ENCODE measurements around the gene SCD. TPM values are rescaled to one million over a fixed set of nuclear protein-coding genes. Genes with fewer than 3 reads are reported as not detected.

Gene SCD
- total and polyA plus RNA-seq, 2 of the 13 experiments (the other 11 are each of a cell fraction or from before 2014, with no cell fraction given), result 492 to 512 TPM

DNA sequence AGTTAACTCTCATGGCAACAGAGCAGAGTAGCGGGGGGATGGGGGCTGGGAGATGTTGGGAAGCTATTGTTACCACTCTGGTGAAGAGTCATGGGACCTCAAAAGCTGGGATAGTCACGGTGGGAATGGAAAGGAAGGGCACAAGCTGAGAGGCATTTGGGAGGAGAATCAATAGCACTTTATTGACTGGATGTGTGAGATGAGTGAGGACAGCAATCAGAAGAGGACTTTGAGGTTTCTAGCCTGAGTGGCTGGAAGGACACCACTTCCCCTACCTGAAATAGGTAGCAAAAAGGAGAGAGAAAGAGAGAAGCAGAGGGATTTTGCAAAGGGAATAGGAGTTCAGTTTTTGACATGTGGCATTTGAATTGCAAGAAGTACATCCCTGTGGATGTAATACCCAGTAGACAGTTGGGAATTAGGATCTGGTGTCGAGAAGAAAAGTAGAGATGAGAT is 27.2 kb downstream of the SCD start (continued):
- TF ChIP-seq ARHGAP35 (CRISPR knock-in tag; IDR thresholded peaks at IDR 0.05; ENCODE audit: borderline replicate concordance) (no peak), ZNF335 (CRISPR knock-in tag; IDR thresholded peaks at IDR 0.05) (no peak), ZSCAN29 (CRISPR knock-in tag; conservative IDR thresholded peaks at IDR 0.05) (no peak; the same call in 1 of the 2 replicates), REL (CRISPR knock-in tag; conservative IDR thresholded peaks at IDR 0.05) (no peak), KAT2B (IDR thresholded peaks at IDR 0.05; ENCODE audit: borderline replicate concordance, low read depth, low read length) (peak; percentile 87), ZNF451 (CRISPR knock-in tag; IDR thresholded peaks at IDR 0.05) (no peak), HMGA1 (CRISPR knock-in tag; conservative IDR thresholded peaks at IDR 0.05) (no peak), GABPA (IDR thresholded peaks at IDR 0.05; ENCODE audit: low read depth, low read length) (no peak), GABPA (CRISPR knock-in tag; IDR thresholded peaks at IDR 0.05; ENCODE audit: low read depth) (no peak), ZNF570 (CRISPR knock-in tag; IDR thresholded peaks at IDR 0.05; ENCODE audit: borderline replicate concordance) (no peak), NCOA2 (CRISPR knock-in tag; IDR thresholded peaks at IDR 0.05) (no peak), ZNF816 (CRISPR knock-in tag; IDR thresholded peaks at IDR 0.05; ENCODE audit: borderline replicate concordance) (peak; percentile 27; the same call in 1 of the 2 replicates), RORA (CRISPR knock-in tag; IDR thresholded peaks at IDR 0.05) (no peak), ZNF101 (CRISPR knock-in tag; IDR thresholded peaks at IDR 0.05; ENCODE audit: borderline replicate concordance, low read depth) (0 out of 2 replicates have a peak, but pooled peaks have one; percentile 73), ZBED4 (CRISPR knock-in tag; IDR thresholded peaks at IDR 0.05; ENCODE audit: borderline replicate concordance) (no peak), ZNF572 (CRISPR knock-in tag; IDR thresholded peaks at IDR 0.05) (no peak), MIER3 (CRISPR knock-in tag; IDR thresholded peaks at IDR 0.05; ENCODE audit: borderline replicate concordance) (no peak; the same call in 1 of the 2 replicates)
- TF ChIP-seq, protein P1, sequence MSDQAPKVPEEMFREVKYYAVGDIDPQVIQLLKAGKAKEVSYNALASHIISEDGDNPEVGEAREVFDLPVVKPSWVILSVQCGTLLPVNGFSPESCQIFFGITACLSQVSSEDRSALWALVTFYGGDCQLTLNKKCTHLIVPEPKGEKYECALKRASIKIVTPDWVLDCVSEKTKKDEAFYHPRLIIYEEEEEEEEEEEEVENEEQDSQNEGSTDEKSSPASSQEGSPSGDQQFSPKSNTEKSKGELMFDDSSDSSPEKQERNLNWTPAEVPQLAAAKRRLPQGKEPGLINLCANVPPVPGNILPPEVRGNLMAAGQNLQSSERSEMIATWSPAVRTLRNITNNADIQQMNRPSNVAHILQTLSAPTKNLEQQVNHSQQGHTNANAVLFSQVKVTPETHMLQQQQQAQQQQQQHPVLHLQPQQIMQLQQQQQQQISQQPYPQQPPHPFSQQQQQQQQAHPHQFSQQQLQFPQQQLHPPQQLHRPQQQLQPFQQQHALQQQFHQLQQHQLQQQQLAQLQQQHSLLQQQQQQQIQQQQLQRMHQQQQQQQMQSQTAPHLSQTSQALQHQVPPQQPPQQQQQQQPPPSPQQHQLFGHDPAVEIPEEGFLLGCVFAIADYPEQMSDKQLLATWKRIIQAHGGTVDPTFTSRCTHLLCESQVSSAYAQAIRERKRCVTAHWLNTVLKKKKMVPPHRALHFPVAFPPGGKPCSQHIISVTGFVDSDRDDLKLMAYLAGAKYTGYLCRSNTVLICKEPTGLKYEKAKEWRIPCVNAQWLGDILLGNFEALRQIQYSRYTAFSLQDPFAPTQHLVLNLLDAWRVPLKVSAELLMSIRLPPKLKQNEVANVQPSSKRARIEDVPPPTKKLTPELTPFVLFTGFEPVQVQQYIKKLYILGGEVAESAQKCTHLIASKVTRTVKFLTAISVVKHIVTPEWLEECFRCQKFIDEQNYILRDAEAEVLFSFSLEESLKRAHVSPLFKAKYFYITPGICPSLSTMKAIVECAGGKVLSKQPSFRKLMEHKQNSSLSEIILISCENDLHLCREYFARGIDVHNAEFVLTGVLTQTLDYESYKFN (CRISPR knock-in tag; conservative IDR thresholded peaks at IDR 0.05), result 0 out of 2 replicates have a peak, but pooled peaks have one; percentile 12
- TF ChIP-seq, protein P2, sequence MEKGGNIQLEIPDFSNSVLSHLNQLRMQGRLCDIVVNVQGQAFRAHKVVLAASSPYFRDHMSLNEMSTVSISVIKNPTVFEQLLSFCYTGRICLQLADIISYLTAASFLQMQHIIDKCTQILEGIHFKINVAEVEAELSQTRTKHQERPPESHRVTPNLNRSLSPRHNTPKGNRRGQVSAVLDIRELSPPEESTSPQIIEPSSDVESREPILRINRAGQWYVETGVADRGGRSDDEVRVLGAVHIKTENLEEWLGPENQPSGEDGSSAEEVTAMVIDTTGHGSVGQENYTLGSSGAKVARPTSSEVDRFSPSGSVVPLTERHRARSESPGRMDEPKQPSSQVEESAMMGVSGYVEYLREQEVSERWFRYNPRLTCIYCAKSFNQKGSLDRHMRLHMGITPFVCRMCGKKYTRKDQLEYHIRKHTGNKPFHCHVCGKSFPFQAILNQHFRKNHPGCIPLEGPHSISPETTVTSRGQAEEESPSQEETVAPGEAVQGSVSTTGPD (CRISPR knock-in tag; IDR thresholded peaks at IDR 0.05), result no peak
